ENCODE results near the gene ICE1.
"Not testable (repeated sequence)": the region's sequence is repeated elsewhere in the genome, so short reads cannot be mapped to it uniquely, and the experiment has no call there.

ICE1 gene

DNA sequence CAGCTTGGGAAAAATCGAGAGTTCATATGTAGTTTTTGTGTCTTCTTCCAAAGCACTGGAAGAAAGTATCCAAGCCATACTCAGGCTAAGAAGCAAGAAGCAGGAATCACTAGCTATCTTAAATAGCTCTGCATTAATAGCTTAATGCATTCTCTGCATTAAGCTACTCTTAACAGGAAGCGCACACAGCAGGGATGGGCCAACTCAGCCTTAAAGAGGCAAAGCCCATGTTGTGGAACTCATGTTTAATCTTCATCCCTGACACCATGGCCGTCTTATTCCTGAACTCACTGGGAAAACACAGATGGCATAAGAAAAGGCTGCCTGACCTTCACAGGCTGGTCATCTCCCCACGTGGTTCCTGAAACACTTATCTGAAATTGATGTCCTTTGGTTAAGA is 18.7 kb upstream of the ICE1 start:
- no peak overlapping the region for H3K4me3 ChIP-seq (ENCODE audit: low read depth, low read length)

DNA sequence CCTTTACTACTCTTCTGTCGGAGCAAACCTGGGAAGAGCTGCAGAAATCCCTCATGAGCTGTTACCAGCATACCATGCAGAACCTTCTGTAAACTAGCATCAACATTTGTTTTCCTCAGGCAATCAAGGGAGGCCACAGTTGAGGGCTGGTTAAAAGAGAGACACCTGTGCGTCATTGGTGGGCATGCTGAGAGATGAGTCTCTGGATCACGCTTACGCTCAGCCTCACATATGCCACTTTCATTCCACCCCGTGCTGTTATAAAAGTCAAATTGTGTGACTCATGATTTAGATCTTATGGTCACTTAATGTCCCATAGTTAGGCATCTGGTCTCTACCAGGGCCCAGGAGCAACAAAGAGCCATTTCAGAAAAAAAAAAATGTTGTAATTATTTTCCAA is 18.1 kb upstream of the ICE1 start:
- no peak overlapping the region for H3K4me3 ChIP-seq (ENCODE audit: low read depth, low read length)

DNA sequence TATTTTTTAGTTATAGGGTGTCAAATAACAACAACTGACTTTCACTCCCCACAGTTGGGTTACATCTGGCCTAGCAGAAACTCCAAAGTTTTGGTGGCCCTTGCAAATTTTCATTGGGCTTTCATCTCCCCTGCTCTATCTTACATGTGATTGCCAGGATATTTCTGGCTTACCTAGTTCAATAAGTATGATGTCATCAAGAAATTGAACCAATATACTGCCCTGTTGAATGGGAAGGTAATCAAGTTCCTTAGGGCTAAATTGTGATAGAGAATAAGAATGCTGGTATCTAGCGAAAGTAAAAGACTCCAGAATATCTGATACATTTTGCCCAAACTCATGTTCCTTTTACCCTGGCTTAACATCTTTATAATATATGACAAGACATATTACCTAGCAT is 17.0 kb upstream of the ICE1 start:
- no peak overlapping the region for H3K4me3 ChIP-seq (ENCODE audit: low read depth, low read length)

DNA sequence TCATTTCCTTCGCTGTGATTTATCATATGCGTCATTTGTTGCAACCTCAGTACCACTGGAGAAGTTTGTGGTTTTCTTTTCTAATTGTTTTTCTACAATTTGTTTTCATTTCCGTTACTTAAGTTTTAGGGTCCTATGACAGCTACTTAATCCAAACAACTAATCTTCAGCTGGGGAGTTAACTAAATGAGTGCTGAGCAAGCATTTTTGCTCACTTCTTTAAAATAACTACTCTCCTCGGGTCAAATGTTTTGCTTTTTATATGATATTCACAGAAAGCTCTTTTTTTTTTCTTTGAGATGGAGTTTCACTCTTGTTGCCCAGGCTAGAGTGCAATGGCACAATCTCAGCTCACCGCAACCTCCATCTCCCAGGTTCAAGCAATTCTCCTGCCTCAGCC is 14.6 kb upstream of the ICE1 start:
- no peak overlapping the region for H3K4me3 ChIP-seq (ENCODE audit: low read depth, low read length)

DNA sequence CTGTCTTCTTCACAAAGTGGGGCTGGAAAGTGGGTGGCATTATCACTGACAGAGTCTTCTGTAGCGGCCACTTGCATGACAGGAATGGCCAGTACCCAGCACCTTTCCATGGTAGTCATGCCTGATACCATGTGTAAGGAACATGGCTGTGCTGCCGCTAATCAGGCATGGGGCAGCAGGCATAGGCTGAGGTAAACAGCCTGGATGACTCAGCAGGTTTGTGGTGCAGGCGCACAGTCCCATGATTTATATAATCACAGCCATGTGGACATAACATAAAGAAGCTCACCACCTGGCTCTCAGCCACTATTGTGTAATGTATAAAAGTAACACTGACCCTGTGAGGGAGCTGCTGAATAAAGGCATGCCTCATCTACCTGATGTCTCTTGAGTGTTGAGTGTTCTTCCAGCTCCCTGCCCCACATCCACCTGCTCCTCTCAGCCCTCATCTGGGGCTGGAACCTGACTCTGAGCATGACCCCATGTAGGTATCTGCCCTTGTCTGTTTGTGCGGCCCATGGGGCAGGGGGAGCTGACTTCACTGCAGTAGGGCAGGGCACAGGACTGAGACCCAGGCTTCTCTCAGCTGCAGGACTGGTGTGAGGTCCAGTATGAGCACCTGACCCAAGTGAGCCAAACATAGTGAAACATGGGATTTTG is 13.2 kb upstream of the ICE1 start:
- no peak overlapping the region for H3K4me3 ChIP-seq (ENCODE audit: low read depth, low read length)

DNA sequence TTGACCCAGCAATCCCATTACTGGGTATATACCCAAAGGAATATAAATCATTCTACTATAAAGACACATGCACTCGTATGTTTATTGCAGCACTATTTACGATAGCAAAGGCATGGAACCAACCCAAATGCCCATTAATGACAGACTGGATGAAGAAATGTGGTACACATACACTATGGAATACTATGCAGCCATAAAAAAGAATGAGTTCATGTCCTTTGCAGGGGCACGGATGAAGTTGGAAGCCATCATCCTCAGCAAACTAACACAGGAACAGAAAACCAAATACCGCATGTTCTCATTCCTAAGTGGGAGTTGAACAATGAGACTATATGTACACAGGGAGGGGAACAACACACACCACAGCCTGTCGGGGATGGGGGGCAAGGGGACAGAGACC is 8.6 kb upstream of the ICE1 start:
- H3K4me3 ChIP-seq (ENCODE audit: low read depth, low read length) = not testable (repeated sequence)

DNA sequence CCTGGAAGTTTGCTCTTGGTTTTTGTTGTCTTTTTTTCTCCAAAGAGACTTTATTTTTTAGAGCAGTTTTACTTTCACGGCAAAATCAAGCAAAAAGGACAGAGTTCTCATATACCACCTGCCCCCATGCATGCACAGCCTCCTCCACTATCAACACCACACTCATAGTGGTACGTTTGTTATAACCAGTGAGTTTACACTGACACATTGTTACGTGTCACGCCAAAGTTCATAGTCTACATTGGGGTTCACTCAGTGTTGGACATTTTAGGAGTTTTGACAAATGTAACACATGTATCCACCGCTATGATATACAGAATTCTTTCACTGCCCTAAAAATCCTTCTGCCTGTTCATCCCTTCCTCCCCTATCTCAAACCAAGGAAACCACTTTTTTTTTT is 7.5 kb upstream of the ICE1 start:
- no peak overlapping the region for H3K4me3 ChIP-seq (ENCODE audit: low read depth, low read length)

DNA sequence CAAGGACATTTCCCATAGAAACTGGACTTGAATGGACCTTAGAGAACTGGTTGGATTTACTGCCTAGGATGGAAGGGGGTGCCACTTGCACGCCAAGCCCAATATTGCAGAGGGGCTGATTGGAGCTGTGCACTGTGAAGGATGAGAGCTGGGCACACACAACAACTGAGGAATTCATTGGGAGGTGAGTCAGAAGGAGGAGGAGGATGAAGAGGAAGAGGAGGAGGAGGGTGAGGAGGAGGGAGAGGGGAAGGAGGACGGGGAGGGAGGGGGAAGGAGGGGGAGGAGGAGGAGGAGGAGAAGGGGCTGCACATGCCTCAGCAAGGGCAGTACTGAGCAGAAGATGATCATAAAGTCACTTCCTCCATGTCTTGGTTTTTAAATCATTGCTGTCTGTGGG is 5.7 kb upstream of the ICE1 start:
- H3K4me3 ChIP-seq (ENCODE audit: low read depth, low read length) = no peak overlapping the region

DNA sequence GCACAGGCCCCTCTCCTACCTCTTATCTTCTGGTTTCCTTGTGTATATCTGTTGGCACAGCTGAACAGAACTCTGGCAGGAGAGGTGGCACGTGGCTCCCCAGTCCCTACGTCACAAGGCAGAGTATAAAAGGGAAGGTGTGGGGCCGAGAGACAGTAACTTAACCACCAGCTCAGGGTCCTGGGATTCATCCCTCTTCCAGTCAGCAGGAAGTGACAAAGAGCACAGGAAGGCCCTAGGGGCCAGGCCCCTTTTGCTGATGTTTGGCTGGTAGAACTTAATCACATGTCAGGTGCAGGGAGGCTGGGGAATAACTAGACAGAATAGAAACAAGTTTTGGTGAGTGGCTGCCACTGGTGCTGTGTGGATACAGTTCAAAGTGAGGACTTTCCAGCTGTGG is 4.5 kb upstream of the ICE1 start:
- no peak overlapping the region for H3K4me3 ChIP-seq (ENCODE audit: low read depth, low read length)

DNA sequence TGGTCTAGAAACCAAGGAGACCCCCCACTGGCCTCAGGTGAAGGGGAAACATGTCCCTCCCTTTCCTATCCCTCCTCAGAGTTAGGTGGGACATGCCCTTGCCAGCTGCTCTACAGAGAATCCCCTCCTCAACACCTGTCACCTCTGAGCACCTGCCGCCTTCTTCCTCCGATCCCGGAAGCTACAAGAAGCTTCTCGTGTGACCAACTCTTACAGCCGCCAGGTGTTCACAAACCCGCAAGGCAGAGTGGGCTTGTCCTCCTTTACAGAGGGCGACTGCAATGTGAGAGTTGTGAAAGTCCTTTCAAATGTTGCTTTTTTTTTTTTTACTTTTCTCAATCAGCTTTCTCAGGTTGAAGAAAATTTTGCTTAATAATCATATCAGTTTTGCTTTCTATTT is 3.7 kb upstream of the ICE1 start:
- H3K4me3 ChIP-seq (ENCODE audit: low read depth, low read length) = no peak overlapping the region

DNA sequence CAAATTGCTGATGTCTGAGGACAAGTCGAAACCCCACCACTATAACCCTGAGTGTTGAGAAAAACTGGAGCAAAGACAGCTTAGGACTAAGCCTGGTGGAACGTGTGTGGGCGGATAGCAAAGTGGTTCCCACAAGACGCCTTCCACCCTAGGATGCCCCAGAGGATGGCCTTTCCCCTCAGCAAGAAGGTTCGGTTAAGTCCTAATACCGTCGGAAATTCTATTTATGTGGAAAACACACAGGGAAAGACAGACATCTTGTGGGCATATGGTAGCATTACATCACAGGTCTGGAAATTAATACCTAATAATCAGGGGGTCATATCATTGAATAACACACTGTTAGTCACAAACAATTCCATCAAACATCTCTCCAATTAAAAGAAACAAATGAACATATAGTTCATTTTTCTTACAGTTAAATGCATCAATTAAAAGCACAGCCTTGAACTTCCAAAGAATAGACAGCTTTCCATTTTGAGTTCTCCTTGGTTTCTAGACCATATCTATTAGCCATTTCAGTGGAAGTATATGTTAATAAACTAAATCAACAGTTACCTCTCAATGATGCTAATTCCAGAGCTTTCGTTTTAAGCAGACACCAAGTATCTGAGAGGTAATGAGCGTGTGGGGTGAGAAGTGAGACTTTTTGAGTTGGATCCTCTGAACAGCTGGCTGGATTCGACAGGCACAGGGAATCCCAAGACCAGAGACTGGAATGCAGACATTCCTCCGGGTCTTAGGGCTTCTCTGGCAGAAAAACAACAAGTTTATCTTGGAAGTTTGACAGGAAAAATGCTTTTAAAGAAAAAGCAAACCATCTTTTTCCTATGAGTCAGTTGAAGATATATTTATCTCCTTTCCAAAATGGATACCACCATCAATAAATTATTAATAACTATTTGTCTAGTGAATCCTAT is 2.9 kb upstream of the ICE1 start:
- no peak overlapping the region for H3K4me3 ChIP-seq (ENCODE audit: low read depth, low read length)

DNA sequence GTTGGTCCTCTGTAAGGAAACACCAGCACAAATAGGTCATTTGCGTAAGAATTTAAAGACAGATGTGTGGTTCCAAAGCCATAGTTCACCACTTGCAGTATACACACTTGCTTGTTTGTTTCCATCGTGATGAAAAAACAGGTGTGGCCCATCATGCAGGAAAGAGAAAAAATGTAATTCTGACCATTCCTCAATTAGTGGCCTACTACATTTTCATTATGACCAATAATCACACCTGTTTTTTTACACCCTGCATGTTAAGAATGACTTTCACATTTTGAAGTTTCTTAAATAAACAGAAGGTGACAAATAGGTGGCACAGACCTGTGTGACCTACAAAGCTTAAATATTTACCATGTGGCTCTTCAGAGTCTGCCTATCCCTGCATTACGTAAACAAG is 2.2 kb upstream of the ICE1 start:
- H3K4me3 ChIP-seq (ENCODE audit: low read depth, low read length) = no peak overlapping the region

DNA sequence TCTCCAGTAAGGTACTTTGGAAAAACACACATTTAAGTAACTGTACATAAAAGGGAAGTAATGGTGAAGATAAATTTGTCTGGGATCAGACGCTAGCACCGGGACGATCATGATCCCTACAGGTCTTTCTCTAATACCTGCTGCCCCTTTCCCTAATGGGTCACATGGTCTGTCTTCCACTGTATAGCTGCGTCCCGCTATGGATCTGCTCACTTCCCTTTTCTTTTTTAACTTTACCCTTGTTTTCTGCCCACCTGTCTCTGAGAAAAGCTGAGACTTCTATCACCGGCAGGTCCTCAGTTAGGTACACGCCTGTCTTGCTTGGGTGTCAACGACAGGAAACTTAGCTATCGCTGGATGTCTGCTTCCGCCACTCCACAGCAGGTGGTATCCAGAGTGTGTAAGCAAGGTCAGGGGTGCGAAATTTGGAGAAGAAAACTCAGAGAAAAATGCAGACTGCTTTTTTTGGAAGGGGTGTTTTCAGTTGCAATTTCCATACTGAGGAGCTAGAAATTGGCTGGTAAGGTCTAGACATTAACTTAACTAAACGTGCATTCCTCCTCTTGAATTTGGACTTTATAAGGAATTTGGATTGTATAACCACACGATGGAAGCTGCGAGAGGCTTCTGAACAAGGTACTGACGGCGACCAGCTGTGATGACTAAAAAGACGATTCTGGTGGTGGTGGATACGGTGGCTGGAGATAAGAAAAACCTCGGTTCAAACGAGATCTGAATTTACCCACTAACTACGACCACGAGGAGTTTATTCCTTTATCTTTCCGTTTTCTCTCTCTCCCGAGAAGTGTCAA is 1.1 kb upstream of the ICE1 start:
- peak overlapping the region; percentile 67 for H3K4me3 ChIP-seq (ENCODE audit: low read depth, low read length)

DNA sequence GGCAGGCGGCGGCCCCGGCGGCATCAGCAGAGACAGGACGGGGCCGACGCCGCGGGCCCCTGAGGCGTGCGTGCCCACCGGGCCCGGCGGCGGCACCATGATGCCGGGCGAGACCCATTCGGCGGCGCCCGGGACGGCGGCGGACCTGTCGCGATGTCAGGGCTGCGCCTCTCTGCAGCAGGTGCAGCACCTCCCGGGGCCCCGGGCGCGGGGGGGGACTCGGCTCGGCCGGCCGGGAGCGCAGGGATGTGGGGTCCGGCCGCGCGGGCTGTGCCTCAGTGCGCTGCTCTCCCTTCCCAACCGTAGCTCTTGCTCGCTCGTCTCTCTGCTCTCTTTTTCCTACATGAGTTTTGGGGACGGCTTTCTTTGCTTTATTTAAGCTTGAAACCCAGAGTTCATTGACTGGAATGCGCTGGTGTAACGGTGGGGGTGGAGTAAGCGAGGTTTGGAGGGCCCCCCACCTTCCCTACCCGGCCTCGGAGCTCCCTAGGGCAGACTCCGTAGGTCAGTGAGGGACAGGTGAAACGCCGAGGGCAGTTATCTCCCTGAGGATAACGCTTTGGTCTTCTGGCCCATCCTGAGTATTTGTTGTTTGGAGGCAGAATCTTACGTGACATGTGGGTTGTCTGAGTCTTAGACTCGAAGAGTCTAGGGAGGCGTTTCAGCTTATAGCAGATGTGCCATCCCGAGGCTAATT is 490 bp downstream of the ICE1 start:
- peak overlapping the region; percentile 85 for H3K4me3 ChIP-seq (ENCODE audit: low read depth, low read length)

DNA sequence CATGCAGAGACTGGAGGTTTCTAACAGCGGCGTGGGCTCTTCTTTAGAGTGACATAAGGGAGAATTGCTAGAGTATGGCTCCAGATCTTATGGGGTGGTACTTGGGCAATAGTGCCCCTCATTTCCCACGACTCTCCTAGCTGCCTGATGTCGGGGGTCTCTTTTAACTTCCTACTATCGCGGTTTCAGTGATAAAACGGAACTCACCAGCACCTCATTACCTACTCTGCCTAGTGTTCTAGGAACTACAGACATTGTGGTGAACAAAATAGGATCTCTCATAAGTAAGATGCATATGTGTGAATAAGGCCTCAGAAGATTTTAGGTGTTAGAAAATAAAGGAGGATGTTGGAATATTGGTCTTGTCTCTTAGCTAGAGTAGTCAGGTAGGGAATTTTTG is 1.1 kb downstream of the ICE1 start:
- peak overlapping the region; percentile 85 for H3K4me3 ChIP-seq (ENCODE audit: low read depth, low read length)

DNA sequence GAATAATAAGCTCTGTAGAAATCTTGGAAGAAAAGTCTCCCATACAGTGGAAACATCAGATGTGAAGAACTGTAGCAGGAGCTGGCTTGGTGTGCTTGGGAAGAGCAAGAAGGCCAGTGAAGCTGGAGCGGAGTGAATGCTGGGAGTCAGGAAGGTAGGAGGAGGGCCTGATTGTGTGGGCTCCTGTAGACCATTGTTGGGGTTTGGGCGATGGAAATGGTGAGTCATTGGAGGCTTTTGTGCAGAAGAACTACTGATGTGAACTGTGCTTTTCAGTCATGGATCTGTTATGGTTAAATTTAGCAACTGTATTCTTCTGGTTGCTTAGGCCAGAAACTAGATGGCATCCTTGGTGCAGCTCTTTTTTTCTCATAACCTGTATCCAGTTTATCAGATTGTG is 2.3 kb downstream of the ICE1 start:
- H3K4me3 ChIP-seq (ENCODE audit: low read depth, low read length) = no peak overlapping the region

DNA sequence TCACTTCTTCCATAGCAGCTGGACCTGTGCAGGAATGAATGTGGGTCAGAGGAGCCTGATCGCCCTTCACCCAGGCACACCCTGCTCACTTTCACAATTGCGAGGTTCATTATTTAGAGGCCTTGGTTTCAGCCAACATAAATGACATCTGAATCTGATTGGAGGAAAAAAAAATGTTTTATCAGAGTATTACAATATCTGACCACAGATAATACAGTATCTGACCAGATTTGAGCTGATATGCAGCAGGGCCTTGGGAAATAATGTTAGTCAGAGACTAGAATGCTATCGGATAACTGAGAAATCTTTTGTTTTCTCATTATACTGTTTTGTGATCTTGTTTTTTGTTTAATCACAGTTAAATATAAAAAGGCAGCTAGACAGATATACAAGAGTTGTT is 7.7 kb downstream of the ICE1 start:
- no peak overlapping the region for H3K4me3 ChIP-seq (ENCODE audit: low read depth, low read length)

DNA sequence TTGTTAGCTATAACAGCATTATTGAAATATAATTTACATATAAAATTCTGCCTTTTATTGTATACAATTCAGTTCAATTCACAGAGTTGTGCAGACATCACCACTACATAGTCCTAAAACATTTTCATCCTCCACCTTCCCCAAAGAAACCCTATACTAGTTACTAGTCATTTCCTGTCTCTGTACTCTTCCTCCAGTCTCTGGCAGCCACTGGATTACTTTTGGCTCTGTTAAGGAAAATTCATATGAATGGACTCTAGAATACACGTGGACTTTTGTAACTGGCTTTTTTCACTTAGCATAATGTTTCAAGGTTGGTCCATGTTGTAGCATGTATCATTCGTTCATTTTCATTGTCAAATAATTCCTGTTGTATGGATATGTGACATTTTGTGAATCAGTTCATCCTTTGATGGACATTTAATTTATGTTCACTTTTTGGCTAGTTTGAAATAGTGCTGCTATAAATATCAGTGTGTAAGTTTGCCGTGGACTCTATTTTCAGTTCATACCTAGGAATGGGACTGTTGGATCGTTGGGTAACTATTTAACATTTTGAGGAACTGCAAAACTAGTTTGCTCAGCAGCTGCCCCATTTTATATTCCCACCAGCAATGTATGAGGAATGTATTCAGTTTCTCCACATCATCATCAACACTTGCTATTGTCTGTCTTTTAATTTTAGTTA is 9.7 kb downstream of the ICE1 start:
- H3K4me3 ChIP-seq (ENCODE audit: low read depth, low read length) = no peak overlapping the region

DNA sequence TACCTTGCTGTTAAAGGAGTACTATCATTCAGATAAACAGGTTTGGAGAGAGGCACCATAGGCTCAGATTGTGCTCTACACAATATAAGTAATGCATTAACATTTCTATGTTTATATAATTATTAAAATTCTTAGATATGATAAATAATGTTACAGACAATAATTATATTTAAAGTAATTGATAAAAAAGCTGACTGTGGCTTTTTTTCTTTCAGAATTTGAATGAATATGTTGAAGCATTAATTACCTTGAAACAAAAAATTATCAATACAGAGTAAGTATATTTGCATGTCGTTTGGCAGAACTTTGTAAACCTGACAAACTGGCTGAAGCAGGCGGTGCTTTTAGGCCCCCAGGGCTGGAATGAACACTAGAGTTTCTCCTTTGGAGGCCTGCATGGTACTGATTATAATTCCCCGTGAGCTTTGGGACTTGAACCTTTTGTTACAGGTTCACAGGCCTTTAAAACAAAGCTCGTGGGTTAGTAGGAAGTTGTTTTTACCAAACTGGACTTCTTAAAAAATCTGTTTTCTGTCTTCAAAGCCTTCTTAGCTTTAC is 13.8 kb downstream of the ICE1 start:
- H3K4me3 ChIP-seq (ENCODE audit: low read depth, low read length) = no peak overlapping the region
